Prostate gland (tissue), 2 donors: Measurements from ENCODE around the gene POU6F2. TPM values are rescaled to one million over a fixed set of nuclear protein-coding genes. Genes with fewer than 3 reads are reported as not detected.
"Not testable (repeated sequence)": the region's sequence is repeated elsewhere in the genome, so short reads cannot be mapped to it uniquely, and the experiment has no call there.

Experiments
- DNase-seq: peaks from one replicate; pipeline ENCODE4 v3.0.0-alpha.2; 2019; ENCODE audit warnings: low spot score
- H3K27ac ChIP-seq, 2 donors: fragments of 200-600 bp; sonication (generic); 2 replicates each; pipeline ENCODE4 v1.5.1; 2017 to 2019
- H3K27me3 ChIP-seq: fragments of 200-600 bp; sonication (generic); replicated peaks from 2 replicates; pipeline ENCODE4 v1.5.1; 2019; ENCODE audit not compliant: insufficient read depth
- H3K36me3 ChIP-seq, 2 donors: fragments of 200-600 bp; sonication (generic); 1 replicate in 1 of 2; 2 replicates in 1 of 2; pipeline versions ENCODE4 v1.5.1 to v1.8.1; 2017 to 2019
- H3K4me1 ChIP-seq: fragments of 200-600 bp; sonication (generic); replicated peaks from 2 replicates; pipeline ENCODE4 v1.5.1; 2019
- H3K4me3 ChIP-seq, 2 donors: fragments of 200-600 bp; sonication (generic); 2 replicates each; pipeline ENCODE4 v1.5.1; 2017 to 2019
- H3K9me3 ChIP-seq: fragments of 200-600 bp; sonication (generic); 2 replicates; pipeline ENCODE4 v1.5.1; 2017
- POLR2A ChIP-seq: fragments of 450-650 bp; IDR thresholded peaks from one replicate; pipeline ENCODE4 v1.6.1; 2016; ENCODE audit warnings: antibody characterized with exemption, mild to moderate bottlenecking
- POLR2AphosphoS5 ChIP-seq: sonication (generic); formaldehyde crosslinking; IDR thresholded peaks from one replicate; pipeline ENCODE4 v1.6.1; 2017; ENCODE audit warnings: antibody characterized with exemption
- WGBS: methylation state at CpG from one replicate; pipeline ENCODE4 v1.1.5; 2018; 5-methylcytosine and 5-hydroxymethylcytosine counted together
- intact Hi-C: fragments of 100-400 bp; cut with DNase I; formaldehyde crosslinking; loops from one replicate; pipeline ENCODE4 v1.14.2; 2022
- total RNA-seq, 2 donors: library from RNA; depleted of rRNA; stranded (reverse); fragments of >200 nt; gene quantifications; one replicate each; pipeline ENCODE4 v1.1.0, GENCODE V29; 2016
- TF ChIP-seq, protein P1 (sequence below), 4 experiments: fragments of 200-600 bp in 2 of 4; fragments of 450-650 bp in 2 of 4; sonication (generic) in 2 of 4; IDR thresholded peaks; 1 replicate in 3 of 4; 2 replicates in 1 of 4; pipeline ENCODE4 v1.5.1; 2016 to 2019; ENCODE audit warnings: antibody characterized with exemption in 4 of 4, mild to moderate bottlenecking in 2 of 4, moderate library complexity in 2 of 4

Gene POU6F2
- total RNA-seq, 2 donors from 2014 or later: 2.4 TPM; not detected in 1

GRCh38 chr7:39184391-39184790, 206.7 kb downstream of the POU6F2 start:
- no peak for TF ChIP-seq POLR2A
- no peak for TF ChIP-seq POLR2AphosphoS5
- TF ChIP-seq, protein P1, sequence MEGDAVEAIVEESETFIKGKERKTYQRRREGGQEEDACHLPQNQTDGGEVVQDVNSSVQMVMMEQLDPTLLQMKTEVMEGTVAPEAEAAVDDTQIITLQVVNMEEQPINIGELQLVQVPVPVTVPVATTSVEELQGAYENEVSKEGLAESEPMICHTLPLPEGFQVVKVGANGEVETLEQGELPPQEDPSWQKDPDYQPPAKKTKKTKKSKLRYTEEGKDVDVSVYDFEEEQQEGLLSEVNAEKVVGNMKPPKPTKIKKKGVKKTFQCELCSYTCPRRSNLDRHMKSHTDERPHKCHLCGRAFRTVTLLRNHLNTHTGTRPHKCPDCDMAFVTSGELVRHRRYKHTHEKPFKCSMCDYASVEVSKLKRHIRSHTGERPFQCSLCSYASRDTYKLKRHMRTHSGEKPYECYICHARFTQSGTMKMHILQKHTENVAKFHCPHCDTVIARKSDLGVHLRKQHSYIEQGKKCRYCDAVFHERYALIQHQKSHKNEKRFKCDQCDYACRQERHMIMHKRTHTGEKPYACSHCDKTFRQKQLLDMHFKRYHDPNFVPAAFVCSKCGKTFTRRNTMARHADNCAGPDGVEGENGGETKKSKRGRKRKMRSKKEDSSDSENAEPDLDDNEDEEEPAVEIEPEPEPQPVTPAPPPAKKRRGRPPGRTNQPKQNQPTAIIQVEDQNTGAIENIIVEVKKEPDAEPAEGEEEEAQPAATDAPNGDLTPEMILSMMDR (IDR thresholded peaks at IDR 0.05): no peak
- Histone ChIP-seq H3K4me3 (no peak overlapping the region), H3K4me1 (no peaks in the 10 kb centered on the region), H3K9me3 (no peaks in the 10 kb centered on the region), H3K36me3 (no peaks in the 10 kb centered on the region), H3K27me3 (no peaks in the 10 kb centered on the region), H3K27ac (no peak overlapping the region)
- intact Hi-C loops: no loop called here
- DNase-seq: no peak
- WGBS: 49% methylated on average over 3 of the region's 3 CpGs

DNA sequence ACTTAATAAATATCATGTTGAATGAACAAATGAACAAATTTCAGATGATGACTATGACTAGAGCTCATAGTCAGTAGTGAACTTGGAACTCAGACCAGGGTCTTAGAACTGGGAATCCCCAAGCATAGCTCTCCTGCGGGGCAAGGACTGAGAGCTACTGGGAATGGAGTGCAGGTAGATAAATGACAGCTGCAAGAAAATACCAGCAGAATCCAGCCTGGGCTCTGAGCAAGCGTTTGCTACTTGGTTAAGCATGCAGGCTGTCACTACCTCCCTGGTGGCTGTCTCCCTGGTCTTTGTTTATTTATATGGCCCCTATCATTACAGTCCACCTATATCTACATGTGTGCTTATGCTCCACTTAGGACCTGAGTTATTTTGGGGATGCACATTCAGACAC, 208.4 kb downstream of the POU6F2 start:
- H3K4me1 ChIP-seq: no peaks in the 10 kb centered on the region
- WGBS: 88% methylated on average over 2 of the region's 2 CpGs
- no peaks in the 10 kb centered on the region for H3K9me3 ChIP-seq
- H3K4me3 ChIP-seq: no peak overlapping the region
- no peaks in the 10 kb centered on the region for H3K27me3 ChIP-seq
- intact Hi-C loops: no loop called here
- H3K36me3 ChIP-seq: no peaks in the 10 kb centered on the region
- no peak overlapping the region for H3K27ac ChIP-seq
- DNase-seq: no peak
- TF ChIP-seq POLR2A (no peak), POLR2AphosphoS5 (no peak)
- TF ChIP-seq, protein P1 (IDR thresholded peaks at IDR 0.05): no peak

DNA sequence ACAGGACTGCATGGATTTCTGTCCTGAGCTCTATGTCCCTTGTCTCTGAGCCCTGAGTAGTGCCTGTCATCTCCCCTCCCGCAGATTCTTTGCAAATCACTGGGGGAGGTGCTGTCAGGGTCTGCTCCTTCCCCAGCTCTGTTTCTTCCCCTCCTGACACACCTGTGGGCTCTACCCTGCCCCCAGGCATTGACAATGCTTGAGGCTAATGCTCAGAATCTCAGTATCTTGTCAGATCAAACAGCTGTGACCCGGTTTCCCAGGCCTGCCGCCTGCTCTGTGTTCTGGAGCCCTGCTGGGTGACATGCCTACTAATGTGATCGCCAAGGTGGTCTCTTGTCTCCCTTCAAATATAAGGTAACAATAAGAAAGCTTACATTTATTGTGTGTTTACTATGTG, 209.0 kb downstream of the POU6F2 start:
- 56% methylated on average over 4 of the region's 4 CpGs for WGBS

GRCh38 chr7:39187130-39187529, 209.4 kb downstream of the POU6F2 start:
- Histone ChIP-seq H3K27me3 (no peaks in the 10 kb centered on the region), H3K9me3 (no peaks in the 10 kb centered on the region), H3K4me1 (no peaks in the 10 kb centered on the region), H3K27ac (no peak overlapping the region), H3K4me3 (no peak overlapping the region), H3K36me3 (no peaks in the 10 kb centered on the region)
- WGBS: 52% methylated on average over 4 of the region's 4 CpGs
- TF ChIP-seq POLR2A (no peak), POLR2AphosphoS5 (no peak)
- TF ChIP-seq, protein P1 (IDR thresholded peaks at IDR 0.05): no peak
- DNase-seq: no peak
- intact Hi-C loops: no loop called here

More for the DNA sequence above, 209.0 kb downstream of the POU6F2 start:
- DNase-seq: no peak
- Histone ChIP-seq H3K27ac (no peak overlapping the region), H3K27me3 (no peaks in the 10 kb centered on the region), H3K4me3 (no peak overlapping the region), H3K36me3 (no peaks in the 10 kb centered on the region), H3K9me3 (no peaks in the 10 kb centered on the region), H3K4me1 (no peaks in the 10 kb centered on the region)
- TF ChIP-seq, protein P1 (IDR thresholded peaks at IDR 0.05): no peak
- TF ChIP-seq POLR2A (no peak), POLR2AphosphoS5 (no peak)
- intact Hi-C loops: no loop called here

- no peak for TF ChIP-seq POLR2A
- no peak for TF ChIP-seq POLR2AphosphoS5
- TF ChIP-seq, protein P1 (IDR thresholded peaks at IDR 0.05): no peak
- Histone ChIP-seq H3K9me3 (no peaks in the 10 kb centered on the region), H3K4me1 (no peaks in the 10 kb centered on the region), H3K36me3 (no peaks in the 10 kb centered on the region), H3K27ac (no peak overlapping the region), H3K27me3 (no peaks in the 10 kb centered on the region), H3K4me3 (no peak overlapping the region)
- no peak for DNase-seq
- 58% methylated on average over 1 of the region's 1 CpG for WGBS
- intact Hi-C loops: no loop called here
These were observed 214.8 kb downstream of the POU6F2 start for GRCh38 chr7:39192476-39192875.

- H3K4me1 ChIP-seq, intact Hi-C loops, H3K36me3 ChIP-seq, H3K4me3 ChIP-seq, H3K27me3 ChIP-seq, DNase-seq, H3K9me3 ChIP-seq, H3K27ac ChIP-seq: not testable (repeated sequence)
- WGBS: 89% methylated on average over 10 of the region's 10 CpGs
These were observed 216.7 kb downstream of the POU6F2 start for GRCh38 chr7:39194388-39194787.
